ENCODE results near the gene CAMK2B. TPM values are rescaled to one million over a fixed set of nuclear protein-coding genes. Genes with fewer than 3 reads are reported as not detected.

Gene CAMK2B
- total RNA-seq, 4 donors from 2014 or later, result 0.26 to 0.95 (median 0.69) TPM

GRCh38 chr7:44276571-44277221, 48.7 kb downstream of the CAMK2B start:
- H3K9me3 ChIP-seq, result no peaks in the 10 kb centered on the region
- no peak overlapping the region for H3K4me3 ChIP-seq
- H3K27ac ChIP-seq, result no peak overlapping the region
- TF ChIP-seq CTCF (IDR thresholded peaks at IDR 0.05), result no peak
- no peak for TF ChIP-seq POLR2A (IDR thresholded peaks at IDR 0.05)
- intact Hi-C loops (cut with DNase I), result no loop called here
- 88 to 90% methylated on average over 9 to 10 of the region's 20 CpGs for WGBS, 2 donors
- H3K36me3 ChIP-seq, result no peaks in the 10 kb centered on the region
- peaks cover 0 to 30% (median 0%) of the 10 kb centered on the region in 4 donors for H3K27me3 ChIP-seq
- no peaks in the 10 kb centered on the region for H3K4me1 ChIP-seq
- DNase-seq, result no peak

DNA sequence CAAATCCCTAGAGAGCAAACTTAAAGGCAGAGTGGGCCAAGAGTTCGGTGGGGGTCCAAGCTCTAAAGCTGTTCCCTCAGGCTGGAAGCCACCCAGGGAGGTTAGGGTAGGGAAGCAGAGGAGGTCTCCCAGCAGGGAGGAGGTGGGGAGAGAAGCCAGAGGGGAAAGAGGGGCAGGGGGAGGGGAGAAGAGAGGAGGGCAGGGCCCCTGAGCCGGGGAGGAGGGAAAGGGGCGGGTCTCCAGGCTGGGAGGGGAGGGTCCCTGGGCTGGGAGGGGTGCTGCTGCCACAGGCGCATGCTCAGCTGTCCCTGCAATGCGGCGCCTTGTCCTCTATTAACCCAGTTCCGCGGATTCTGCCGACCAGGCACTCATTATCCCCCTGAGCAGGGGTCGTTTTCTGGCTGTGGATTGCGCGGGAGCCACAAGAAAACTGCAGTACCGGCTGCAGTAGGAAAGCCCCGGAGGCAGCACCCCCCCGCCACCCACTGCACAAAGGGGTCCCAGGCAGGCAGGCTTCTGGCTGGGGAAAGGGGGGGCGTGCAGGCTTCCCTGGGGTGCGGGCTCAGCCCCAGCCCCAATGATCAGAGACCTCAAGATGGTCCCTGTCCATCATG, 49.3 kb downstream of the CAMK2B start:
- Histone ChIP-seq H3K4me1 (no peaks in the 10 kb centered on the region), H3K27me3 (peaks cover 0 to 30% (median 0%) of the 10 kb centered on the region in 4 donors), H3K36me3 (no peaks in the 10 kb centered on the region), H3K27ac (no peak overlapping the region), H3K4me3 (no peak overlapping the region), H3K9me3 (no peaks in the 10 kb centered on the region)
- TF ChIP-seq POLR2A (IDR thresholded peaks at IDR 0.05) (no peak), CTCF (IDR thresholded peaks at IDR 0.05) (no peak)
- intact Hi-C loops (cut with DNase I), result no loop called here
- WGBS, 2 donors, result 20% methylated on average over 1 of the region's 17 CpGs; no CpG with 5 or more reads in 1 of the 2 donors
- DNase-seq, result no peak

- 92 to 100% methylated on average over 1 to 5 of the region's 7 CpGs for WGBS, 2 donors
Observed at GRCh38 chr7:44275146-44275545, 50.2 kb downstream of the CAMK2B start.

GRCh38 chr7:44274623-44274975, 50.8 kb downstream of the CAMK2B start:
- no peak overlapping the region for H3K4me3 ChIP-seq
- H3K27ac ChIP-seq, result no peak overlapping the region
- H3K9me3 ChIP-seq, result no peaks in the 10 kb centered on the region
- WGBS, 2 donors, result no CpG with 5 or more reads among the region's 3 CpGs
- TF ChIP-seq POLR2A (IDR thresholded peaks at IDR 0.05) (no peak), CTCF (IDR thresholded peaks at IDR 0.05) (no peak)
- H3K4me1 ChIP-seq, result no peaks in the 10 kb centered on the region
- H3K27me3 ChIP-seq, result peaks cover 0 to 41% (median 0%) of the 10 kb centered on the region in 4 donors
- DNase-seq, result no peak
- no peaks in the 10 kb centered on the region for H3K36me3 ChIP-seq
- intact Hi-C loops (cut with DNase I), result no loop called here

More at GRCh38 chr7:44275146-44275545, 50.2 kb downstream of the CAMK2B start:
- no peak for DNase-seq
- TF ChIP-seq CTCF (IDR thresholded peaks at IDR 0.05) (no peak), POLR2A (IDR thresholded peaks at IDR 0.05) (no peak)
- H3K27ac ChIP-seq, result no peak overlapping the region
- no peaks in the 10 kb centered on the region for H3K36me3 ChIP-seq
- H3K4me3 ChIP-seq, result no peak overlapping the region
- peaks cover 0 to 36% (median 0%) of the 10 kb centered on the region in 4 donors for H3K27me3 ChIP-seq
- H3K4me1 ChIP-seq, result no peaks in the 10 kb centered on the region
- H3K9me3 ChIP-seq, result no peaks in the 10 kb centered on the region
- intact Hi-C loops (cut with DNase I), result no loop called here

All from esophagus squamous epithelium (tissue), 5 donors.